Stimulated activated CD8-positive, alpha-beta memory T cell treated with anti-CD3 and anti-CD28 coated beads, Interleukin-12 subunit alpha, Interleukin-12 subunit beta, amount 100 ng/mL, for 24 hours (primary cell): ENCODE results near the gene ZFP90.

Experiments used
- DNase-seq: peaks from one replicate; pipeline ENCODE4 v3.0.0-alpha.2; 2020; ENCODE audit errors: extremely low read depth

The ZFP90 gene

GRCh38 chr16:68577352-68577853 is 38.3 kb downstream of the ZFP90 start:
- no peak for DNase-seq

DNA sequence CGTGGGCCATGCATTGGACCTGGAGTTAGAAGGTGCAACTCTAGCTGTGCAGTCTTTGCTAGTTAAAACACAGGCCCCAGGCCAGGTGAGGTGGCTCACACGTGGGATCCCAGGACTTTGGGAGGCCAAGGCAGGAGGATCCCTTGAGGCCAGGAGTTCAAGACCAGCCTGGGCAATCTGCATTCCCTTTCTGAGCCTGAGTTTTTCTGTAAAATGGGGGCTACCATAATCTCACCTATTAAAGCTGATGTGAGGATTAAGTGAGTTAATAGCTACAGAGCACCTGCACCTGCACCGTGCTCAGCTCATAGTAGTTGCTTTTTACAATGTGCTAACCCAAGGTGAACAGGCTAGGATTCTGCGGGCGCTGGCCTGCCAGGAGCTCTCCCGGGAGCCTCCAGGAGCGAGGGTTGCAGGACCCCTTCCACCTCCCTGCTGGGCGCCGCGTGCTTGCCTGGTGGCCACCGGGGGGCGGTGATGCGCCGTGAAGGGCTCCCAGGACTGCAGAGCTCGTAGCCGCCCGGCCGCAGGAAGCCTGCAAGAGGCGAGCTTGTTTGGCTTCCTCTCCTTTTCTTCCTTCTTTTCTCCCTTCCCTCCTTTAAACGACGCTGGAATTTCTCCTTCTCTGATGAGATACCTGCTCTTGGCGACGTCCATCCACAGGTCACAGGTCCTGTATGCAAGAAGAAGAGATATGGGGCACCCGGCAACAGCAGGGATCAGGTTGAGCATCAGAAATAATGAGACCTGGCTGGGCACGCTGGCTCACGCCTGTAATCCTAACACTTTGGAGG is 51.3 kb downstream of the ZFP90 start:
- peak; percentile 11 for DNase-seq

- no peak for DNase-seq
Measured at GRCh38 chr16:68592466-68593337, 53.6 kb downstream of the ZFP90 start.

GRCh38 chr16:68596266-68596665 is 57.2 kb downstream of the ZFP90 start:
- no peak for DNase-seq

DNA sequence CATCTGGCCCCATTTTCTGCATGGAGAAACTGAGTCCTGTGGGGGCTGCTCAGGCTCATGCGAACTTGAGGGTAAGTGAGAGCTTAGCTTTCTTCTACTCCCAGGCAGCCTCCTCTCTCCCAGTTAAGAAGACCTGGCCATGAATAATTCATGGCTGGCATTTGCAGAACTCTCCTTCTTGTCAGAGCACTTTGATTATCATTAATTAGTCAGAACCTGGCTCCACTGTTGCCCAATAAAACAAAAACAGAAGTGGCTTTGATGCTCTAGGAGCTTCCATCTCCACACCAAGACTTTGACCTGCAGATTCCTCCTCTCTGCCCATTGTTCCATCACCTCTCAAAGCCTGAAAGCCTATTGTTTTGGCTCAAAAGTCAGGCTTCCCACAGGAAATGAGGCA is 60.5 kb downstream of the ZFP90 start:
- DNase-seq = no peak

GRCh38 chr16:68605746-68606145 is 66.7 kb downstream of the ZFP90 start:
- DNase-seq = no peak

DNA sequence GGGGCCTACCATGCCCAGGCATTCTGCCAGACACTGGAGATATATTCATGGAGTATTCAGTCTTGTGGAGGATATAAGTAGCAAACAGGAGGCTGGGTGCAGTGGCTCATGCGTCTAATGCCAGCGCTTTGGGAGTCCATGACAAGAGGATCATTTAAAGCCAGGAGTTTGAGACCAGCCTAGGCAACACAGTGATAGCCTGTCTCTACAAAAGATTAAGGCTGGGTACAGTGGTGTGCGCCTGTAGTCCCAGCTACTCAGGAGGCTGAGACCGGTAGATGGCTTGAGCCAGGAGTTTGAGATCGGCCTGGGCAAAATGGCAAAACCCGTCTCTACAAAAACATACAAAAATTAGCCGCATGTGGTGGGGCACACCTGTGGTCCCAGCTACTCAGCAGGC is 68.4 kb downstream of the ZFP90 start:
- DNase-seq = no peak

- no peak for DNase-seq
Measured at GRCh38 chr16:68608330-68608729, 69.2 kb downstream of the ZFP90 start.

DNA sequence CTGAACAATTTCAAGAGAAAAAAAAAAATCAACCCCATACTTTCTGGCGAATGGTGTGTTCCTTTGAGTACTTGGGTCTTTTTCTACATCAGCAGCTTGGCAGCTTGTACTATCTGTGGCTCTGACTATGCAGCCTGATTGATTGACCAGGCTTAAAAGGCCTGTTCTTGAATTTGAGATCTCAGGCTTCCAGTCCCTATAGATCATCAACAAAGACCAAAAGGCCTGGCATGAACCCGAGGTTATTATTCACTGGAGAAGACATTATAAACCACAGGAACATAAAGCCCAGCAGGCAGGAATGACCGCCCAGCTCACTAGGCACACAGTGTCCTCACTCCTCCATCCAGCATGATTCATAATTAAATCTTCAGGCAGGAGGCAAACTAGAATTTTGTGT is 73.9 kb downstream of the ZFP90 start:
- no peak for DNase-seq

DNA sequence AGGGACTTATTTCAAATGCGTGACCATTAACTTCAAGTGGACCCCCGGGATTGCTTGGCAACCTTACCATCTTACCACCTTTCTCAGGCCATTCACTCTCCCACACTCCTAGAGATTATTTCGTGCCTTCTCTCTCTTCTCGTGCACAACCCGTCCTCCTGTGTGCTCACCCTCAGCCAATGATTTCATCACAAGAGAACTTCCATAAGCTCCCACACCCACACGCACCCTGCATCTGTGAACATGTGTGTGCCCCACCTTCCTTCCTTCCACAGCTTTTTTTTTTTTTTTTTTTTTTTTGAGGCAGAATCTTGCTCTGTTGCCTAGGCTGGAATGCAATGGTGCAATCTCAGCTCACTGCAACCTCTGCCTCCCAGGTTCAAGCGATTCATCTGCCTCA is 78.6 kb downstream of the ZFP90 start:
- no peak for DNase-seq
